Measurements from ENCODE around the gene IRAK3. TPM values are rescaled to one million over a fixed set of nuclear protein-coding genes. Genes with fewer than 3 reads are reported as not detected.

IRAK3 gene
- total RNA-seq, 1 experiment from 2014 or later: 0.70 TPM

DNA sequence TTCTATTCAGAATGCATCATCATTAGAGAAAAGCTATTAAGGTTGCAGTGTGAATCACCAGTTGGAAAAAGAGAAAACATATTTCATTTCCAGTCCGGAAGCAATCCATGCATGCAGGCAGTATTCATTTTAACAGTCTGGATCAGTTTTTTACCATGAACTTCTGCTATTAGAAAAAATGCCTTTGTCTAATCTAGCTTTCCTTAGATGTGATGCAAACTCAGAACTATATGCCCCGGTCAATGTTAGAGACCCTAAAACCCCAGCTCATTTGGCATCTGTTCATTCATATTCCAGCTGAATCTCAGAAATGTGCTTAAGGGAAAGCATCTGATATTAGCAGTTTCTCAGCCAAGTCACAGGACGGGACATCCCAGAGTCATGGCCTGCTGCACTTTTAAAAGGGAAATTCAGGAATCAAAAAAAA, 8.5 kb downstream of the IRAK3 start (continued):
- TF ChIP-seq, protein P1, sequence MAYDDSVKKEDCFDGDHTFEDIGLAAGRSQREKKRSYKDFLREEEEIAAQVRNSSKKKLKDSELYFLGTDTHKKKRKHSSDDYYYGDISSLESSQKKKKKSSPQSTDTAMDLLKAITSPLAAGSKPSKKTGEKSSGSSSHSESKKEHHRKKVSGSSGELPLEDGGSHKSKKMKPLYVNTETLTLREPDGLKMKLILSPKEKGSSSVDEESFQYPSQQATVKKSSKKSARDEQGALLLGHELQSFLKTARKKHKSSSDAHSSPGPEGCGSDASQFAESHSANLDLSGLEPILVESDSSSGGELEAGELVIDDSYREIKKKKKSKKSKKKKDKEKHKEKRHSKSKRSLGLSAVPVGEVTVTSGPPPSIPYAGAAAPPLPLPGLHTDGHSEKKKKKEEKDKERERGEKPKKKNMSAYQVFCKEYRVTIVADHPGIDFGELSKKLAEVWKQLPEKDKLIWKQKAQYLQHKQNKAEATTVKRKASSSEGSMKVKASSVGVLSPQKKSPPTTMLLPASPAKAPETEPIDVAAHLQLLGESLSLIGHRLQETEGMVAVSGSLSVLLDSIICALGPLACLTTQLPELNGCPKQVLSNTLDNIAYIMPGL (CRISPR knock-in tag; IDR thresholded peaks at IDR 0.05): no peak
- TF ChIP-seq, protein P2, sequence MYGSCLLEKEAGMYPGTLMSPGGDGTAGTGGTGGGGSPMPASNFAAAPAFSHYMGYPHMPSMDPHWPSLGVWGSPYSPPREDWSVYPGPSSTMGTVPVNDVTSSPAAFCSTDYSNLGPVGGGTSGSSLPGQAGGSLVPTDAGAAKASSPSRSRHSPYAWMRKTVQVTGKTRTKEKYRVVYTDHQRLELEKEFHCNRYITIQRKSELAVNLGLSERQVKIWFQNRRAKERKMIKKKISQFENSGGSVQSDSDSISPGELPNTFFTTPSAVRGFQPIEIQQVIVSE (CRISPR knock-in tag; IDR thresholded peaks at IDR 0.05; ENCODE audit: borderline replicate concordance): no peak
- TF ChIP-seq JUN (CRISPR knock-in tag; IDR thresholded peaks at IDR 0.05): no peak
- TF ChIP-seq ZNF423 (CRISPR knock-in tag; IDR thresholded peaks at IDR 0.05): no peak
- TF ChIP-seq NR3C1 (CRISPR knock-in tag; conservative IDR thresholded peaks at IDR 0.05; ENCODE audit: low read depth): no peak
- no peak for TF ChIP-seq E2F4 (CRISPR knock-in tag; IDR thresholded peaks at IDR 0.05; ENCODE audit: borderline replicate concordance, low read depth)
- TF ChIP-seq PREB (CRISPR knock-in tag; IDR thresholded peaks at IDR 0.05; ENCODE audit: borderline replicate concordance): no peak
- TF ChIP-seq FOXK1 (CRISPR knock-in tag; IDR thresholded peaks at IDR 0.05): no peak
- TF ChIP-seq, protein P3, sequence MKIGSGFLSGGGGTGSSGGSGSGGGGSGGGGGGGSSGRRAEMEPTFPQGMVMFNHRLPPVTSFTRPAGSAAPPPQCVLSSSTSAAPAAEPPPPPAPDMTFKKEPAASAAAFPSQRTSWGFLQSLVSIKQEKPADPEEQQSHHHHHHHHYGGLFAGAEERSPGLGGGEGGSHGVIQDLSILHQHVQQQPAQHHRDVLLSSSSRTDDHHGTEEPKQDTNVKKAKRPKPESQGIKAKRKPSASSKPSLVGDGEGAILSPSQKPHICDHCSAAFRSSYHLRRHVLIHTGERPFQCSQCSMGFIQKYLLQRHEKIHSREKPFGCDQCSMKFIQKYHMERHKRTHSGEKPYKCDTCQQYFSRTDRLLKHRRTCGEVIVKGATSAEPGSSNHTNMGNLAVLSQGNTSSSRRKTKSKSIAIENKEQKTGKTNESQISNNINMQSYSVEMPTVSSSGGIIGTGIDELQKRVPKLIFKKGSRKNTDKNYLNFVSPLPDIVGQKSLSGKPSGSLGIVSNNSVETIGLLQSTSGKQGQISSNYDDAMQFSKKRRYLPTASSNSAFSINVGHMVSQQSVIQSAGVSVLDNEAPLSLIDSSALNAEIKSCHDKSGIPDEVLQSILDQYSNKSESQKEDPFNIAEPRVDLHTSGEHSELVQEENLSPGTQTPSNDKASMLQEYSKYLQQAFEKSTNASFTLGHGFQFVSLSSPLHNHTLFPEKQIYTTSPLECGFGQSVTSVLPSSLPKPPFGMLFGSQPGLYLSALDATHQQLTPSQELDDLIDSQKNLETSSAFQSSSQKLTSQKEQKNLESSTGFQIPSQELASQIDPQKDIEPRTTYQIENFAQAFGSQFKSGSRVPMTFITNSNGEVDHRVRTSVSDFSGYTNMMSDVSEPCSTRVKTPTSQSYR (CRISPR knock-in tag; IDR thresholded peaks at IDR 0.05): no peak
- TF ChIP-seq ATF1 (CRISPR knock-in tag; IDR thresholded peaks at IDR 0.05): no peak
- TF ChIP-seq, protein P4, sequence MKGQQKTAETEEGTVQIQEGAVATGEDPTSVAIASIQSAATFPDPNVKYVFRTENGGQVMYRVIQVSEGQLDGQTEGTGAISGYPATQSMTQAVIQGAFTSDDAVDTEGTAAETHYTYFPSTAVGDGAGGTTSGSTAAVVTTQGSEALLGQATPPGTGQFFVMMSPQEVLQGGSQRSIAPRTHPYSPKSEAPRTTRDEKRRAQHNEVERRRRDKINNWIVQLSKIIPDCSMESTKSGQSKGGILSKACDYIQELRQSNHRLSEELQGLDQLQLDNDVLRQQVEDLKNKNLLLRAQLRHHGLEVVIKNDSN (CRISPR knock-in tag; IDR thresholded peaks at IDR 0.05): no peak

DNA sequence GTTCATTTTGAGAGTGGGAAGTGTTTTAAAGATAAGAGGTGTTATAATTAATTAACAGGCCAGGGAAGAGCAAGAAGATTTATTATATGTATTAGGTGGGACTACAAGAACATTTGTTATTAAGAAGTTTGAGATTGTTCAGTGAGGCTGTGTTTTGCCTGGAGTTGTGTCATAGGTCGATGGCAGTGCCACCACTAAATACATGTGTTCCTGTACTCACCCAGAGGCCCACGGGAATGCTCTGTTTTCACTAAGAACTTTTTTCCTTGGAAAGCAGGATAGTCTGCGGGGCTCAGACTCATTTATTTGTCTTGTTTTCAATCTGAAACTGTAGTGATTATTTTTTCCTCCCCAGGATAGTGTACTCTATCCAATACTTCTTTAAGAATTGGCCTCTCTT, 10.1 kb downstream of the IRAK3 start:
- Mint-ChIP-seq H3K4me3 (no peak overlapping the region), H3K9me3 (peaks cover 9% of the 10 kb centered on the region), H3K27me3 (ENCODE audit: low read depth) (no peaks in the 10 kb centered on the region; the same call in 1 of the 2 replicates), H3K36me3 (peaks cover 7% of the 10 kb centered on the region; the same call in 1 of the 2 replicates), H3K27ac (no peak overlapping the region), H3K4me1 (peaks cover 16% of the 10 kb centered on the region)
- ATAC-seq (no peak), DNase-seq (ENCODE audit: low spot score) (no peak)
- CTCF ChIA-PET: no interaction called here
- POLR2A ChIA-PET: no interaction called here
- no peak for TF ChIP-seq RORB (CRISPR knock-in tag; IDR thresholded peaks at IDR 0.05)
- TF ChIP-seq TP53 (CRISPR knock-in tag; IDR thresholded peaks at IDR 0.05): no peak
- TF ChIP-seq OVOL2 (CRISPR knock-in tag; IDR thresholded peaks at IDR 0.05; ENCODE audit: borderline replicate concordance): no peak
- no peak for TF ChIP-seq CBFB (CRISPR knock-in tag; IDR thresholded peaks at IDR 0.05; ENCODE audit: low read depth)
- no peak for TF ChIP-seq CREM (CRISPR knock-in tag; IDR thresholded peaks at IDR 0.05)
- TF ChIP-seq, protein P4 (CRISPR knock-in tag; IDR thresholded peaks at IDR 0.05): no peak
- TF ChIP-seq TCF7 (CRISPR knock-in tag; IDR thresholded peaks at IDR 0.05; ENCODE audit: low read depth): no peak
- no peak for TF ChIP-seq GRHL2 (CRISPR knock-in tag; IDR thresholded peaks at IDR 0.05; ENCODE audit: insufficient replicate concordance, severe bottlenecking)
- no peak for TF ChIP-seq ZNF532 (CRISPR knock-in tag; IDR thresholded peaks at IDR 0.05; ENCODE audit: borderline replicate concordance)
- TF ChIP-seq HMGA2 (CRISPR knock-in tag; IDR thresholded peaks at IDR 0.05): no peak
- TF ChIP-seq, protein P1 (CRISPR knock-in tag; IDR thresholded peaks at IDR 0.05): no peak
